ENCODE data around the gene TMEM183A. TPM values are rescaled to one million over a fixed set of nuclear protein-coding genes. Genes with fewer than 3 reads are reported as not detected.

The TMEM183A gene
- total and polyA plus RNA-seq, 2 of the 4 experiments (the other 2 are of a cell fraction), result 56.8 to 63.1 TPM

DNA sequence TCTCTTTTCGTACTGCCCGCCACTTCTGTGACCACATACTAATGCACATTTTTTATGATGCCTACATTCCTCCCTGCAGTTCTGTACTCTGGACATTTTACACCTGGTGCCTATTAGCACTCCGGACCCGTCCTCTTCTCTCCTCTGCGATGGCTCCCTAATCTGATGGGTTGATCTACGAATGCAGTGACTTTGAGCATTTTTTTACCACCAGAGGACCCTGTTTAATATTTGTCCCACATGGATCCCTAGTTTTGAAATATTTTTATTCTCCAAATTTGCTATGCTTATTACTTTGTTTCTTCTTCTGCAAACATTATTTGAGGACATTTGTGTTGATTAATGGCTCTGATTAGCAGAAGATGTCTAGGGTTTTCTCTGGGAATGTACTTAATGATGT, 24.3 kb downstream of the TMEM183A start:
- no peak overlapping the region for H2AK9ac ChIP-seq (replicated peaks; ENCODE audit: low read depth, low read length, poor library complexity)
- in situ Hi-C loops (cut with MboI; ENCODE audit: low sequenced_read_pairs), result no loop called here

More for the DNA sequence above, 24.3 kb downstream of the TMEM183A start:
- POLR2A ChIA-PET (ENCODE audit: unreplicated experiment), result no interaction called here
- H3K79me1 ChIP-seq (ENCODE audit: low read depth in 1 of 2, low read length in 2 of 2), result peaks cover 13 to 24% of the 10 kb centered on the region in 2 experiments
- no peaks in the 10 kb centered on the region for H4K20me1 ChIP-seq (ENCODE audit: insufficient read depth, low read length)
- no peak overlapping the region for H2AK5ac ChIP-seq (ENCODE audit: low read depth, low read length)
- H3K4ac ChIP-seq (ENCODE audit: low read depth, low read length), result no peak overlapping the region
- no TSS peak for BruUV-seq (replicated peaks)
- peaks cover 19% of the 10 kb centered on the region for H3K4me1 ChIP-seq (ENCODE audit: control insufficient read depth, insufficient read depth, low read length)
- H3K27me3 ChIP-seq (ENCODE audit: control insufficient read depth, insufficient read depth, low read length), result peaks cover 12% of the 10 kb centered on the region; the same call in 1 of the 2 replicates
- H4K8ac ChIP-seq (ENCODE audit: low read depth in 2 of 2, low read length in 2 of 2), result no peak overlapping the region
- CTCF ChIA-PET, result no interaction called here
- H2BK20ac ChIP-seq (ENCODE audit: low read depth, low read length), result no peak overlapping the region
- no peak overlapping the region for H2BK120ac ChIP-seq (ENCODE audit: low read depth, low read length)
- TF ChIP-seq CEBPB (IDR thresholded peaks at IDR 0.05; ENCODE audit: low read depth, low read length) (no peak), RAD21 (IDR thresholded peaks at IDR 0.05; ENCODE audit: low read length) (peak; percentile 32; the same call in 1 of the 2 replicates), MAZ (IDR thresholded peaks at IDR 0.05; ENCODE audit: borderline replicate concordance, low read depth, low read length) (no peak), POLR2A (IDR thresholded peaks at IDR 0.05; ENCODE audit: low read depth, low read length) (no peak), RCOR1 (IDR thresholded peaks at IDR 0.05; ENCODE audit: insufficient replicate concordance, low read length) (no peak), SMC3 (IDR thresholded peaks at IDR 0.05; ENCODE audit: low read depth, low read length) (peak; percentile 43; the same call in 1 of the 2 replicates), FOS (IDR thresholded peaks at IDR 0.05; ENCODE audit: low read depth, low read length) (no peak), NFE2L2 (IDR thresholded peaks at IDR 0.05; ENCODE audit: low read depth, low read length) (no peak)
- TF ChIP-seq, protein P1, sequence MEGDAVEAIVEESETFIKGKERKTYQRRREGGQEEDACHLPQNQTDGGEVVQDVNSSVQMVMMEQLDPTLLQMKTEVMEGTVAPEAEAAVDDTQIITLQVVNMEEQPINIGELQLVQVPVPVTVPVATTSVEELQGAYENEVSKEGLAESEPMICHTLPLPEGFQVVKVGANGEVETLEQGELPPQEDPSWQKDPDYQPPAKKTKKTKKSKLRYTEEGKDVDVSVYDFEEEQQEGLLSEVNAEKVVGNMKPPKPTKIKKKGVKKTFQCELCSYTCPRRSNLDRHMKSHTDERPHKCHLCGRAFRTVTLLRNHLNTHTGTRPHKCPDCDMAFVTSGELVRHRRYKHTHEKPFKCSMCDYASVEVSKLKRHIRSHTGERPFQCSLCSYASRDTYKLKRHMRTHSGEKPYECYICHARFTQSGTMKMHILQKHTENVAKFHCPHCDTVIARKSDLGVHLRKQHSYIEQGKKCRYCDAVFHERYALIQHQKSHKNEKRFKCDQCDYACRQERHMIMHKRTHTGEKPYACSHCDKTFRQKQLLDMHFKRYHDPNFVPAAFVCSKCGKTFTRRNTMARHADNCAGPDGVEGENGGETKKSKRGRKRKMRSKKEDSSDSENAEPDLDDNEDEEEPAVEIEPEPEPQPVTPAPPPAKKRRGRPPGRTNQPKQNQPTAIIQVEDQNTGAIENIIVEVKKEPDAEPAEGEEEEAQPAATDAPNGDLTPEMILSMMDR (conservative IDR thresholded peaks at IDR 0.05; ENCODE audit: low read depth, low read length), result peak; percentile 47
- H4K91ac ChIP-seq (ENCODE audit: insufficient read depth, low read depth, low read length), result no peak overlapping the region
- no peak overlapping the region for H2BK5ac ChIP-seq (ENCODE audit: low read depth, low read length, poor library complexity, severe bottlenecking)
- no peaks in the 10 kb centered on the region for H3K36me3 ChIP-seq (ENCODE audit: control insufficient read depth, insufficient read depth, low read length)
- WGBS, 2 experiments (ENCODE audit: extremely low coverage in 2 of 2, insufficient read length in 1 of 2), result 70% methylated on average over 2 of the region's 6 CpGs; no CpG with 5 or more reads in 1 of the 2 experiments
- no peak overlapping the region for H2AFZ ChIP-seq (replicated peaks; ENCODE audit: low read length, poor library complexity)
- no peak overlapping the region for H2BK15ac ChIP-seq (ENCODE audit: low read depth, low read length)
- H3K14ac ChIP-seq (replicated peaks; ENCODE audit: low read depth, low read length), result no peak overlapping the region
- ATAC-seq (ENCODE audit: low read depth) (no peak), DNase-seq (no peak)
- H3K4me2 ChIP-seq (ENCODE audit: low read depth, low read length), result no peak overlapping the region
- H3K56ac ChIP-seq (ENCODE audit: extremely low read depth, insufficient read depth, low read length), result no peak overlapping the region
- H3K4me3 ChIP-seq (ENCODE audit: insufficient read depth, low read depth, low read length), result no peak overlapping the region
- H3K9me1 ChIP-seq (ENCODE audit: insufficient read depth, low read length), result no peaks in the 10 kb centered on the region
- H3K9ac ChIP-seq (ENCODE audit: low read depth, low read length), result no peak overlapping the region
- dilution Hi-C loops (cut with HindIII; ENCODE audit: low sequenced_read_pairs, unreplicated experiment) (no loop called here), intact Hi-C loops (cut with micrococcal nuclease) (loop anchor here (10.0 kb wide), 2 partner anchors 303 to 453 kb away; no protein-coding TSS in a partner anchor)
- no peak overlapping the region for H3K18ac ChIP-seq (ENCODE audit: low read depth, low read length)
- no peak overlapping the region for H3K23ac ChIP-seq (ENCODE audit: low read depth, low read length)
- H3K27ac ChIP-seq (ENCODE audit: insufficient read depth, low read length), result no peak overlapping the region
- H4K5ac ChIP-seq (ENCODE audit: low read depth, low read length), result no peak overlapping the region
- H3K9me3 ChIP-seq (ENCODE audit: control insufficient read depth, insufficient read depth, low read length), result no peaks in the 10 kb centered on the region
